HepG2 (cell line): ENCODE results near the gene IKZF5. TPM values are rescaled to one million over a fixed set of nuclear protein-coding genes. Genes with fewer than 3 reads are reported as not detected.
A peak's percentile ranks its signal among the peaks of the same experiment; 100 is the strongest.

Experiments used
- AKAP8 ChIP-seq: sonication (generic); formaldehyde crosslinking; IDR thresholded peaks from 2 replicates; pipeline ENCODE4 v1.5.1; 2020; ENCODE audit warnings: mild to moderate bottlenecking, missing genetic modification reagents
- BRD4 ChIP-seq: sonication (generic); formaldehyde crosslinking; IDR thresholded peaks from 2 replicates; pipeline ENCODE4 v1.4.0; 2020; ENCODE audit warnings: missing genetic modification reagents
- EED ChIP-seq: sonication (generic); formaldehyde crosslinking; IDR thresholded peaks from 2 replicates; pipeline ENCODE4 v1.5.0; 2020; ENCODE audit warnings: mild to moderate bottlenecking, missing genetic modification reagents
- GMEB1 ChIP-seq: sonication (generic); formaldehyde crosslinking; IDR thresholded peaks from 2 replicates; pipeline ENCODE4 v1.5.1; 2020; ENCODE audit warnings: missing genetic modification reagents, mild to moderate bottlenecking, borderline replicate concordance
- HNF4G ChIP-seq, 2 experiments: sonication (generic) in 1 of 2; formaldehyde crosslinking in 1 of 2; IDR thresholded peaks; 2 replicates each; pipeline versions ENCODE4 v1.4.0 to v1.6.1; 2011 to 2020; ENCODE audit warnings: borderline replicate concordance in 2 of 2, low read depth in 2 of 2, mild to moderate bottlenecking in 2 of 2, low read length in 1 of 2, missing genetic modification reagents in 1 of 2, moderate library complexity in 1 of 2
- MBD4 ChIP-seq: IDR thresholded peaks from 2 replicates; pipeline ENCODE4 v1.6.1; 2012; ENCODE audit warnings: low read length, inconsistent platforms, borderline replicate concordance
- MEF2D ChIP-seq: sonication (generic); formaldehyde crosslinking; IDR thresholded peaks from 2 replicates; pipeline ENCODE4 v1.5.1; 2020; ENCODE audit warnings: mild to moderate bottlenecking, missing genetic modification reagents
- NFE2L1 ChIP-seq: sonication (generic); formaldehyde crosslinking; IDR thresholded peaks from 2 replicates; pipeline ENCODE4 v1.4.0; 2020; ENCODE audit warnings: missing genetic modification reagents, mild to moderate bottlenecking, borderline replicate concordance
- ZNF180 ChIP-seq: sonication (generic); formaldehyde crosslinking; IDR thresholded peaks from 2 replicates; pipeline ENCODE4 v1.4.0; 2020; ENCODE audit warnings: low read depth, missing genetic modification reagents, borderline replicate concordance
- ZNF557 ChIP-seq: sonication (generic); formaldehyde crosslinking; IDR thresholded peaks from 2 replicates; pipeline ENCODE4 v1.4.0; 2020; ENCODE audit warnings: missing genetic modification reagents
- ZNF609 ChIP-seq: sonication (generic); formaldehyde crosslinking; IDR thresholded peaks from 2 replicates; pipeline ENCODE4 v1.4.0; 2020; ENCODE audit warnings: mild to moderate bottlenecking, missing genetic modification reagents, borderline replicate concordance
- ZSCAN20 ChIP-seq: sonication (generic); formaldehyde crosslinking; IDR thresholded peaks from 2 replicates; pipeline ENCODE4 v1.4.0; 2020; ENCODE audit warnings: missing genetic modification reagents, mild to moderate bottlenecking, borderline replicate concordance
- ZSCAN29 ChIP-seq: sonication (generic); formaldehyde crosslinking; conservative IDR thresholded peaks from 2 replicates; pipeline ENCODE4 v1.4.0; 2020; ENCODE audit warnings: mild to moderate bottlenecking, missing genetic modification reagents
- polyA plus RNA-seq, 8 experiments: library from polyadenylated mRNA; depleted of rRNA in 3 of 8; stranded (reverse) in 7 of 8; unstranded in 1 of 8; fragments of >200 nt; fragmentation: Illumina TruSeq in 4 of 8; extraction: Trizol in 4 of 8; gene quantifications; 2 replicates each; pipeline versions ENCODE4 v1.2.1 to v1.2.3, GENCODE V29; 2011 to 2016; ENCODE audit warnings: low read depth in 4 of 8, missing spikeins in 1 of 8, mixed read lengths in 1 of 8; ENCODE audit not compliant: insufficient read depth in 1 of 8
- total RNA-seq, 5 experiments: library from RNA; depleted of rRNA; stranded (reverse); fragments of >200 nt; fragmentation: Illumina TruSeq; extraction: Trizol; gene quantifications; 2 replicates each; pipeline ENCODE4 v1.2.3, GENCODE V29; 2016; ENCODE audit warnings: low read depth in 1 of 5
- TF ChIP-seq, protein P1 (sequence below): sonication (generic); formaldehyde crosslinking; IDR thresholded peaks from 2 replicates; pipeline ENCODE4 v1.4.0; 2020; ENCODE audit warnings: low read depth, missing genetic modification reagents
- TF ChIP-seq, protein P2 (sequence below): sonication (generic); formaldehyde crosslinking; IDR thresholded peaks from 2 replicates; pipeline ENCODE4 v1.5.1; 2020; ENCODE audit warnings: mild to moderate bottlenecking, missing genetic modification reagents, borderline replicate concordance

The IKZF5 gene
- total and polyA plus RNA-seq, 2 of the 13 experiments (the other 11 are each of a cell fraction or from before 2014, with no cell fraction given), result 3.7 to 12.0 TPM

DNA sequence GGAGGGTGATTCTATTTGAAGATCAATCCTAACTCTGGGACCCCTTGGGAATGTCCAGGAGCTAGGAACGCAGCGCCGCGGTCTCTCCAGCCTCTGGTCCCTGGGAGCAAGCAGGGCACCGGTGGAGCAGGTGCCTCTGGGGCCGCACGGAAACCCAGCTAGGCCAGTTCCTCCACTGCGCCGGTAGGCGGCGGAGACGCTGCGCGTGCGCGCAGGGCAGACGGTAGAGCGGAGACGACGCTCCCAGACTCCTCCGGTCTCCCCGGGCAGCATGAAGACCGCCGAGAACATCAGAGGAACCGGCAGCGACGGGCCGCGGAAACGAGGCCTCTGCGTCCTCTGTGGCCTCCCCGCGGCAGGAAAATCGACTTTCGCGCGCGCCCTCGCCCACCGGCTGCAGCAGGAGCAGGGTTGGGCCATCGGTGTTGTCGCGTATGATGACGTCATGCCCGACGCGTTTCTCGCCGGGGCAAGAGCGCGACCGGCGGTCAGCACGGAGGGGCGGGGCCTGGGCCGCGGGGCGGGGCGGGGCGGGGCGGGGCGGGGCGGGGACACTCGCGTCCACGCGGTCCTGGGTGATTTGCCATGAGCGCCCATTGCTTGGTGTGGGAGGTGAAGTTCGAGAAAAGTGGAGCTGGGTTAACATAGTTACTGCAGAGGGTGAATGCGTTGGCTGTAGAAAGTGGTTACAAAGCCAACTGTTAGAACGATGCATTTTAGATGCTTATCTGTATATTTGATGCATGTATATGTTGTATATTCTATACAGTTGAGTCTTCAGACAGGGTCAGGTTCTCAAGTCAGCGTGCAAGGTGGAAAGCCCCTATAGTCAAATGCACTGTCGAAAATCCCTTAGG, 28.2 kb downstream of the IKZF5 start, which contains the start of gene PSTK (continued):
- TF ChIP-seq GMEB1 (peak; percentile 85), AKAP8 (CRISPR knock-in tag) (no peak), ZNF609 (CRISPR knock-in tag) (no peak), MEF2D (CRISPR knock-in tag) (no peak; the same call in none of the 2 replicates), NFE2L1 (CRISPR knock-in tag) (no peak), ZSCAN20 (CRISPR knock-in tag) (peak; percentile 80; the same call in 1 of the 2 replicates), ZNF557 (CRISPR knock-in tag) (peak; percentile 88), BRD4 (CRISPR knock-in tag) (0 out of 2 replicates have a peak, but pooled peaks have one; percentile 79), MBD4 (no peak), EED (no peak), HNF4G (IDR thresholded peaks at IDR 0.05; ENCODE audit: borderline replicate concordance, low read depth, low read length) (no peak), HNF4G (CRISPR knock-in tag; IDR thresholded peaks at IDR 0.05; ENCODE audit: borderline replicate concordance, low read depth) (no peak), ZSCAN29 (CRISPR knock-in tag) (peak; percentile 13; the same call in 1 of the 2 replicates), ZNF180 (CRISPR knock-in tag) (no peak)
- TF ChIP-seq, protein P1, sequence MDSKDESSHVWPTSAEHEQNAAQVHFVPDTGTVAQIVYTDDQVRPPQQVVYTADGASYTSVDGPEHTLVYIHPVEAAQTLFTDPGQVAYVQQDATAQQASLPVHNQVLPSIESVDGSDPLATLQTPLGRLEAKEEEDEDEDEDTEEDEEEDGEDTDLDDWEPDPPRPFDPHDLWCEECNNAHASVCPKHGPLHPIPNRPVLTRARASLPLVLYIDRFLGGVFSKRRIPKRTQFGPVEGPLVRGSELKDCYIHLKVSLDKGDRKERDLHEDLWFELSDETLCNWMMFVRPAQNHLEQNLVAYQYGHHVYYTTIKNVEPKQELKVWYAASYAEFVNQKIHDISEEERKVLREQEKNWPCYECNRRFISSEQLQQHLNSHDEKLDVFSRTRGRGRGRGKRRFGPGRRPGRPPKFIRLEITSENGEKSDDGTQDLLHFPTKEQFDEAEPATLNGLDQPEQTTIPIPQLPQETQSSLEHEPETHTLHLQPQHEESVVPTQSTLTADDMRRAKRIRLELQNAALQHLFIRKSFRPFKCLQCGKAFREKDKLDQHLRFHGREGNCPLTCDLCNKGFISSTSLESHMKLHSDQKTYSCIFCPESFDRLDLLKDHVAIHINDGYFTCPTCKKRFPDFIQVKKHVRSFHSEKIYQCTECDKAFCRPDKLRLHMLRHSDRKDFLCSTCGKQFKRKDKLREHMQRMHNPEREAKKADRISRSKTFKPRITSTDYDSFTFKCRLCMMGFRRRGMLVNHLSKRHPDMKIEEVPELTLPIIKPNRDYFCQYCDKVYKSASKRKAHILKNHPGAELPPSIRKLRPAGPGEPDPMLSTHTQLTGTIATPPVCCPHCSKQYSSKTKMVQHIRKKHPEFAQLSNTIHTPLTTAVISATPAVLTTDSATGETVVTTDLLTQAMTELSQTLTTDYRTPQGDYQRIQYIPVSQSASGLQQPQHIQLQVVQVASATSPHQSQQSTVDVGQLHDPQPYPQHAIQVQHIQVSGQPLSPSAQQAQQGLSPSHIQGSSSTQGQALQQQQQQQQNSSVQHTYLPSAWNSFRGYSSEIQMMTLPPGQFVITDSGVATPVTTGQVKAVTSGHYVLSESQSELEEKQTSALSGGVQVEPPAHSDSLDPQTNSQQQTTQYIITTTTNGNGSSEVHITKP (CRISPR knock-in tag), result 0 out of 2 replicates have a peak, but pooled peaks have one; percentile 35
- TF ChIP-seq, protein P2, sequence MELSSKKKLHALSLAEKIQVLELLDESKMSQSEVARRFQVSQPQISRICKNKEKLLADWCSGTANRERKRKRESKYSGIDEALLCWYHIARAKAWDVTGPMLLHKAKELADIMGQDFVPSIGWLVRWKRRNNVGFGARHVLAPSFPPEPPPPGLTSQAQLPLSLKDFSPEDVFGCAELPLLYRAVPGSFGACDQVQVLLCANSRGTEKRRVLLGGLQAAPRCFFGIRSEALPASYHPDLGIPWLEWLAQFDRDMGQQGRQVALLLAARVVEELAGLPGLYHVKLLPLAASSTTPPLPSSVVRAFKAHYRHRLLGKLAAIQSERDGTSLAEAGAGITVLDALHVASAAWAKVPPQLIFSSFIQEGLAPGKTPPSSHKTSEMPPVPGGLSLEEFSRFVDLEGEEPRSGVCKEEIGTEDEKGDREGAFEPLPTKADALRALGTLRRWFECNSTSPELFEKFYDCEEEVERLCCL, result no peak
